SK-N-MC (cell line): ENCODE measurements around the gene SAMD5.

ENCODE experiments used
- EZH2 ChIP-seq: fragments of 200-600 bp; sonication (generic); IDR thresholded peaks from one replicate; pipeline ENCODE4 v1.6.1; 2017; ENCODE audit warnings: antibody characterized with exemption
- POLR2AphosphoS5 ChIP-seq: IDR thresholded peaks from 2 replicates; pipeline ENCODE4 v1.6.1; 2012; ENCODE audit warnings: mild to moderate bottlenecking, low read depth, low read length, borderline replicate concordance

GRCh38 chr6:147567141-147567805 is 58.8 kb downstream of the SAMD5 start:
- TF ChIP-seq EZH2, result no peak
- TF ChIP-seq POLR2AphosphoS5, result no peak
